OCI-LY3 (cell line): ENCODE results near the gene GPR55.

ENCODE experiments used
- EZH2phosphoT487 ChIP-seq: fragments of 200-600 bp; shearing (Covaris generic); IDR thresholded peaks from 2 replicates; pipeline ENCODE4 v1.6.1; 2018; ENCODE audit warnings: antibody characterized with exemption, mixed run types, low read depth
- TF ChIP-seq, protein P1 (sequence below): fragments of 200-600, 300-600 bp; sonication (generic); IDR thresholded peaks from 2 replicates; pipeline ENCODE4 v1.5.1; 2014; ENCODE audit warnings: antibody characterized with exemption, low read length, low read depth

DNA sequence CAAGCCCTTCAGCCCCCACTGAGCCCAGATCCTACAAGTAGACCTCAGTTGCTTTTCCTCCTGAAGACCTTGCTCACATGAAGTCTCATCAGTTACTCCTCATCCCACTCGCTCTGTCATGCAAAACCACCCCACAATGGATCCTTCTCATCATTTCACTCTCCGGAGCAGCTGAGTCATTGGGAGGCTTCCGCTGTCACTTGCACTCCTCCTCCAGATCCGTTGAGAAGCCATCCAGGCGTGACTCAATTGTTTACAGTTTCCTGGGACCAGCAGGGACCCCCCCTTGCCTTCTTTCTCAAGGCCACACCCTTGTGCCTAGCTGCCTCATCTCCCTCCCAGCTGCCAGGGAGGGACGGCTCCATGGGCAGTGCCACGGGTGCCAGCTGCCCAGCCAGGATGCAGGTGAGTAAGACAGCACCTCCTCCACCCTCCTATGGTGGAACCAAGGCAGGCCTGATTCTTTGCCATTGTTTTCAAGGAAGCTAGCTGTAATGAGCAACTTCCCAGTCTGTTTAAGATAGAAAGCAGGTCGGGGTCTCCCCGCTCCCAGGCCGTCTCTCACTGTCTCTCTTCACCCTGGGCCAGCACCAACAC lies 16.3 kb downstream of the GPR55 start:
- TF ChIP-seq, protein P1, sequence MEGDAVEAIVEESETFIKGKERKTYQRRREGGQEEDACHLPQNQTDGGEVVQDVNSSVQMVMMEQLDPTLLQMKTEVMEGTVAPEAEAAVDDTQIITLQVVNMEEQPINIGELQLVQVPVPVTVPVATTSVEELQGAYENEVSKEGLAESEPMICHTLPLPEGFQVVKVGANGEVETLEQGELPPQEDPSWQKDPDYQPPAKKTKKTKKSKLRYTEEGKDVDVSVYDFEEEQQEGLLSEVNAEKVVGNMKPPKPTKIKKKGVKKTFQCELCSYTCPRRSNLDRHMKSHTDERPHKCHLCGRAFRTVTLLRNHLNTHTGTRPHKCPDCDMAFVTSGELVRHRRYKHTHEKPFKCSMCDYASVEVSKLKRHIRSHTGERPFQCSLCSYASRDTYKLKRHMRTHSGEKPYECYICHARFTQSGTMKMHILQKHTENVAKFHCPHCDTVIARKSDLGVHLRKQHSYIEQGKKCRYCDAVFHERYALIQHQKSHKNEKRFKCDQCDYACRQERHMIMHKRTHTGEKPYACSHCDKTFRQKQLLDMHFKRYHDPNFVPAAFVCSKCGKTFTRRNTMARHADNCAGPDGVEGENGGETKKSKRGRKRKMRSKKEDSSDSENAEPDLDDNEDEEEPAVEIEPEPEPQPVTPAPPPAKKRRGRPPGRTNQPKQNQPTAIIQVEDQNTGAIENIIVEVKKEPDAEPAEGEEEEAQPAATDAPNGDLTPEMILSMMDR: no peak
- no peak for TF ChIP-seq EZH2phosphoT487
